ENCODE measurements around the gene EN1.

- TF ChIP-seq CTCF (IDR thresholded peaks at IDR 0.05) (no peak), POLR2A (IDR thresholded peaks at IDR 0.05) (no peak)
These were observed 13.6 kb downstream of the EN1 start for GRCh38 chr2:118833716-118834439.
